ENCODE results near the gene RAD23A. TPM values are rescaled to one million over a fixed set of nuclear protein-coding genes. Genes with fewer than 3 reads are reported as not detected.

Gene RAD23A
- total and polyA plus RNA-seq, 2 experiments from 2014 or later = 65.8 to 130 TPM

DNA sequence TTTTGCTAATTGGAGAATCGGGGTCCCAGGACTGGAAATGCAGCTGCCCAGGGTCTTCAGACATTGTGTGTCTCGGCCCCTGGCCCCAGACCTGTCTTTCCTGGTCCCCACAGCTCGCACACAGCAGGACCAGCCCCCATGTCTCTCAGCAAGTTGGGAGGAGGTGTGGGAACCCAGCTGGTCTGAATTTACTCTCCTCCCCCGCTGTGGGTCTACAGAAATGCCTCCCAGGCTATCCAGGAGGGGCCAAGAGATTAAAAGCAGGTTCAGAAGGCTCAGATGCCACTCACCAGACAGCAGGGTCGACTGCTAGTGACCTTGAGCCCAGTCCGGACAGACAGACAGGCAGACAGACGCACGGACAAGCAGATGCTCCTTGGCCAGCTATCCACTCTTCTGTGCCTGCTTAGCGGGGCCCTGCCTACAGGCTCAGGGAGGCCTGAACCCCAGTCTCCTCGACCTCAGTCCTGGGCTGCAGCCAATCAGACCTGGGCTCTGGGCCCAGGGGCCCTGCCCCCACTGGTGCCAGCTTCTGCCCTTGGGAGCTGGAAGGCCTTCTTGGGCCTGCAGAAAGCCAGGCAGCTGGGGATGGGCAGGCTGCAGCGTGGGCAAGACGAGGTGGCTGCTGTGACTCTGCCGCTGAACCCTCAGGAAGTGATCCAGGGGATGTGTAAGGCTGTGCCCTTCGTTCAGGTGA, 23.8 kb downstream of the RAD23A start, which contains the start of gene DAND5:
Gene DAND5, plus strand, starts transcription at position 285 of the 697 bp plus-strand sequence. Its CDS starts 85 bp downstream, at position 370.
- H3K27ac ChIP-seq = no peak within 1 kb of the TSS
- no peaks in the 10 kb centered on the region for H4K20me1 ChIP-seq (ENCODE audit: insufficient read depth, poor library complexity, severe bottlenecking)
- no peaks in the 10 kb centered on the region for H3K36me3 ChIP-seq (replicated peaks; ENCODE audit: insufficient read depth, low read depth)
- H3K9me2 ChIP-seq (replicated peaks; ENCODE audit: insufficient read depth) = no peaks in the 10 kb centered on the region
- H2AFZ ChIP-seq = no peak within 1 kb of the TSS
- H3K4me3 ChIP-seq = no peak within 1 kb of the TSS
- no peak for DNase-seq (ENCODE audit: low spot score)
- no peaks in the 10 kb centered on the region for H3K4me1 ChIP-seq (ENCODE audit: insufficient read depth)
- 60% methylated on average over 14 of the region's 14 CpGs for WGBS (ENCODE audit: low lambda C conversion rate, missing lambda C conversion rate)
- TF ChIP-seq, protein P1, sequence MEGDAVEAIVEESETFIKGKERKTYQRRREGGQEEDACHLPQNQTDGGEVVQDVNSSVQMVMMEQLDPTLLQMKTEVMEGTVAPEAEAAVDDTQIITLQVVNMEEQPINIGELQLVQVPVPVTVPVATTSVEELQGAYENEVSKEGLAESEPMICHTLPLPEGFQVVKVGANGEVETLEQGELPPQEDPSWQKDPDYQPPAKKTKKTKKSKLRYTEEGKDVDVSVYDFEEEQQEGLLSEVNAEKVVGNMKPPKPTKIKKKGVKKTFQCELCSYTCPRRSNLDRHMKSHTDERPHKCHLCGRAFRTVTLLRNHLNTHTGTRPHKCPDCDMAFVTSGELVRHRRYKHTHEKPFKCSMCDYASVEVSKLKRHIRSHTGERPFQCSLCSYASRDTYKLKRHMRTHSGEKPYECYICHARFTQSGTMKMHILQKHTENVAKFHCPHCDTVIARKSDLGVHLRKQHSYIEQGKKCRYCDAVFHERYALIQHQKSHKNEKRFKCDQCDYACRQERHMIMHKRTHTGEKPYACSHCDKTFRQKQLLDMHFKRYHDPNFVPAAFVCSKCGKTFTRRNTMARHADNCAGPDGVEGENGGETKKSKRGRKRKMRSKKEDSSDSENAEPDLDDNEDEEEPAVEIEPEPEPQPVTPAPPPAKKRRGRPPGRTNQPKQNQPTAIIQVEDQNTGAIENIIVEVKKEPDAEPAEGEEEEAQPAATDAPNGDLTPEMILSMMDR (IDR thresholded peaks at IDR 0.05; ENCODE audit: poor library complexity) = no peak
- TF ChIP-seq EZH2 (IDR thresholded peaks at IDR 0.05; ENCODE audit: borderline replicate concordance) (no peak), EZH2phosphoT487 (IDR thresholded peaks at IDR 0.05; ENCODE audit: low read depth, severe bottlenecking, unreplicated experiment) (no peak)
- H3K27me3 ChIP-seq = no peaks in the 10 kb centered on the region
- H3K4me2 ChIP-seq = no peak within 1 kb of the TSS
- no peaks in the 10 kb centered on the region for H3K79me2 ChIP-seq
- no peaks in the 10 kb centered on the region for H3K9me3 ChIP-seq (ENCODE audit: low read depth)

DNA sequence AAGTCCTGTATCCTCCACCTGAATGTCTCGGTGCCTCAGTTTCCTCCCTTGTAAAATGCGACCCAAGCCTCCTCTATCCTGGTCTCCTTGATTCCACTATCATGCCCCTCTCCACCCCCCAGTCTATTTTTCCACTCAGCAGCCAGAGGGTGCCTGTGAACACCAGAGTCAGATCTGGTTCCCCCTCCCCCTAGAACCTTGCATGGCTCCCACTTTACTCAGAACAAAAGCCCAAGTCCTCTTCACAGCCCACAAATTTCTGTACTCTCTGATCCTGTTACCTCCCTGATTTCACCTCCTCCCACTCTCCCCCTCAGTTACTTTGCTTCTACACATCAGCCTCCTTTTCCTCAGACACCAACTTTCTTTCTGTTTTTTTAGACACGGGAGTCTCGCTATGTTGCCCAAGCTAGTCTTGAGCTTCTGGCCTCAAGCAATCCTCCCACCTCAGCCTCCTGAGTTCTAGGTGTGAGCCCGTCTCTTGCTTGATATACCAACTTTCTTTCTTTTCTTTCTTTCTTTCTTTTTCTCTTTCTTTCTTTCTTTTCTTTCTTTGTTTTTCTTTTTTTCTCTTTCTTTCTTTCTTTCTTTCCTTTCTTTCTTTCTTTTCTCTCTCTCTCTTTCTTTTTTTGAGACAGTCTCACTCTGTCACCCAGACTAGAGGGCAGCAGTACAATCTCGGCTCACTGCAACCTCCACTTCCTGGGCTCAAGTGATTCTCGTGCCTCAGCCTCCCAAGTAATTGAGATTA, 24.6 kb downstream of the RAD23A start:
- Histone ChIP-seq H3K79me2 (no peaks in the 10 kb centered on the region), H3K4me3 (no peak overlapping the region), H4K20me1 (ENCODE audit: insufficient read depth, poor library complexity, severe bottlenecking) (no peaks in the 10 kb centered on the region), H3K4me1 (ENCODE audit: insufficient read depth) (no peaks in the 10 kb centered on the region), H3K4me2 (no peak overlapping the region), H3K27me3 (no peaks in the 10 kb centered on the region), H3K9me3 (ENCODE audit: low read depth) (no peaks in the 10 kb centered on the region), H3K9me2 (replicated peaks; ENCODE audit: insufficient read depth) (no peaks in the 10 kb centered on the region), H3K27ac (no peak overlapping the region), H3K36me3 (replicated peaks; ENCODE audit: insufficient read depth, low read depth) (no peaks in the 10 kb centered on the region), H2AFZ (no peak overlapping the region)
- no peak for DNase-seq (ENCODE audit: low spot score)
- 94% methylated on average over 7 of the region's 7 CpGs for WGBS (ENCODE audit: low lambda C conversion rate, missing lambda C conversion rate)
- TF ChIP-seq, protein P1 (IDR thresholded peaks at IDR 0.05; ENCODE audit: poor library complexity) = no peak
- TF ChIP-seq EZH2phosphoT487 (IDR thresholded peaks at IDR 0.05; ENCODE audit: low read depth, severe bottlenecking, unreplicated experiment) = no peak
- no peak for TF ChIP-seq EZH2 (IDR thresholded peaks at IDR 0.05; ENCODE audit: borderline replicate concordance)

DNA sequence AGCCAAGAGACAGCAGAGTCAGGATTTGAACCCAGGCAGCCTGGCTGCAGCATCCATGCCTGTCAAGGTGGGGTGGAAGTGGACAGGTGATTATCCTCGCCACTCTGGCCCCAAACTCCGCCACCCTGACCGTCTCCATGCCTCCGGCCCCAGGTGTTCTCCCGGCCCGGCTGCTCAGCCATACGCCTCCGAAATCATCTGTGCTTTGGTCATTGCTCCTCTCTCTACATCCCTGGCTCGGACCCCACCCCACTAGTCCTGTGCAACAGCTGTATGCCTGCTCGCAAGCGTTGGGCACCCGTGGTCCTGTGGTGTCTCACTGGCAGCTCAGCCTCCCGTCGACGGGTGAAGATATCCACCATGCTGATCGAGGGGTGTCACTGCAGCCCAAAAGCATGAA, 27.6 kb downstream of the RAD23A start:
- Histone ChIP-seq H3K36me3 (replicated peaks; ENCODE audit: insufficient read depth, low read depth) (no peaks in the 10 kb centered on the region), H3K4me1 (ENCODE audit: insufficient read depth) (no peaks in the 10 kb centered on the region), H3K9me3 (ENCODE audit: low read depth) (no peaks in the 10 kb centered on the region), H4K20me1 (ENCODE audit: insufficient read depth, poor library complexity, severe bottlenecking) (no peaks in the 10 kb centered on the region), H3K9me2 (replicated peaks; ENCODE audit: insufficient read depth) (no peaks in the 10 kb centered on the region), H3K27ac (no peak overlapping the region), H3K4me2 (no peak overlapping the region), H3K79me2 (no peaks in the 10 kb centered on the region), H3K4me3 (no peak overlapping the region), H2AFZ (no peak overlapping the region), H3K27me3 (no peaks in the 10 kb centered on the region)
- 90% methylated on average over 16 of the region's 16 CpGs for WGBS (ENCODE audit: low lambda C conversion rate, missing lambda C conversion rate)
- TF ChIP-seq EZH2 (IDR thresholded peaks at IDR 0.05; ENCODE audit: borderline replicate concordance) = no peak
- TF ChIP-seq, protein P1 (IDR thresholded peaks at IDR 0.05; ENCODE audit: poor library complexity) = no peak
- TF ChIP-seq EZH2phosphoT487 (IDR thresholded peaks at IDR 0.05; ENCODE audit: low read depth, severe bottlenecking, unreplicated experiment) = no peak
- DNase-seq (ENCODE audit: low spot score) = no peak

All from hepatocyte (in vitro differentiated cells).